Left cardiac atrium (tissue), 4 donors: Measurements from ENCODE around the gene RAPGEF2. TPM values are rescaled to one million over a fixed set of nuclear protein-coding genes. Genes with fewer than 3 reads are reported as not detected.
"Not testable (repeated sequence)": the region's sequence is repeated elsewhere in the genome, so short reads cannot be mapped to it uniquely, and the experiment has no call there.

Experiments
- ATAC-seq, 2 donors: fragments of 200-7000 bp; cut with Tn5 transposase; one replicate each; pipeline ENCODE4 v1.9.1; 2020; ENCODE audit warnings: mild to moderate bottlenecking in 2 of 2, moderate library complexity in 2 of 2
- DNase-seq: peaks from one replicate; pipeline ENCODE4 v3.0.0-alpha.2; 2020
- intact Hi-C, 2 donors: fragments of 100-400 bp; cut with DNase I; formaldehyde crosslinking; loops; one replicate each; pipeline versions ENCODE4 v1.14.1 to v1.15.1; 2022 to 2023
- total RNA-seq, 2 donors: library from RNA; stranded (reverse); fragmentation: NEBNext Ultra II Directional; extraction: Animal tissue kit (Norgen Biotek cat#: 25700); gene quantifications; one replicate each; pipeline ENCODE4 v1.2.1, GENCODE V29; 2021
- donor health status: DM: no; HTN: yes; CAD: no.
- donor health status: DM: no; HTN: yes; CAD: no; lungs with severe emphysema.
- donor health status: DM: yes; HTN: yes; CAD: no.
- donor health status: Dilated cardiomyopathy.

RAPGEF2 gene
- total RNA-seq, 2 donors from 2014 or later = 28.0 to 38.0 TPM

GRCh38 chr4:159248384-159249178 is 145.7 kb downstream of the RAPGEF2 start:
- DNase-seq = no peak
- intact Hi-C loops = no loop called here

GRCh38 chr4:159250751-159251325 is 148.0 kb downstream of the RAPGEF2 start:
- intact Hi-C loops = no loop called here
- ATAC-seq = peak; percentile 18 to 75

More at GRCh38 chr4:159248384-159249178, 145.7 kb downstream of the RAPGEF2 start:
- peak; percentile 81 to 83 for ATAC-seq

GRCh38 chr4:159251580-159251979 is 148.7 kb downstream of the RAPGEF2 start:
- intact Hi-C loops, ATAC-seq, DNase-seq: not testable (repeated sequence)

More at GRCh38 chr4:159250751-159251325, 148.0 kb downstream of the RAPGEF2 start:
- DNase-seq = no peak

GRCh38 chr4:159252491-159252890 is 149.6 kb downstream of the RAPGEF2 start:
- no peak for DNase-seq
- peak; percentile 59 to 68 for ATAC-seq
- intact Hi-C loops = no loop called here

GRCh38 chr4:159256037-159256436 is 153.2 kb downstream of the RAPGEF2 start:
- ATAC-seq (no peak), DNase-seq (no peak)
- intact Hi-C loops = no loop called here

- intact Hi-C loops = no loop called here
- ATAC-seq (no peak), DNase-seq (no peak)
These were observed 156.1 kb downstream of the RAPGEF2 start for GRCh38 chr4:159258889-159259560.

- no peak for ATAC-seq
- intact Hi-C loops = no loop called here
- no peak for DNase-seq
These were observed 161.2 kb downstream of the RAPGEF2 start for GRCh38 chr4:159264057-159264456.

GRCh38 chr4:159266981-159267868 is 164.3 kb downstream of the RAPGEF2 start:
- no peak for DNase-seq
- intact Hi-C loops = no loop called here
- ATAC-seq = peak; percentile 69 to 79

GRCh38 chr4:159267869-159268285 is 165.0 kb downstream of the RAPGEF2 start:
- peak; percentile 28 to 55 for ATAC-seq
- intact Hi-C loops = no loop called here

GRCh38 chr4:159268607-159269006 is 165.7 kb downstream of the RAPGEF2 start:
- ATAC-seq (no peak), DNase-seq (no peak)
- intact Hi-C loops = no loop called here

More at GRCh38 chr4:159267869-159268285, 165.0 kb downstream of the RAPGEF2 start:
- DNase-seq = no peak

GRCh38 chr4:159269116-159269515 is 166.2 kb downstream of the RAPGEF2 start:
- ATAC-seq (peak in 1 of 2 donors; percentile 26), DNase-seq (no peak)
- intact Hi-C loops = no loop called here

- no peak for DNase-seq
- intact Hi-C loops = no loop called here
- no peak for ATAC-seq
These were observed 167.1 kb downstream of the RAPGEF2 start for GRCh38 chr4:159269956-159270355.

- no peak for ATAC-seq
- intact Hi-C loops = no loop called here
- DNase-seq = no peak
These were observed 169.0 kb downstream of the RAPGEF2 start for GRCh38 chr4:159271856-159272255.

GRCh38 chr4:159272273-159273140 is 169.6 kb downstream of the RAPGEF2 start:
- ATAC-seq (peak in 1 of 2 donors; percentile 28), DNase-seq (no peak)
- intact Hi-C loops = no loop called here

- intact Hi-C loops = no loop called here
- ATAC-seq (peak; percentile 35 to 53), DNase-seq (no peak)
These were observed 170.2 kb downstream of the RAPGEF2 start for GRCh38 chr4:159273141-159273438.

- intact Hi-C loops = no loop called here
- DNase-seq (no peak), ATAC-seq (no peak)
These were observed 171.0 kb downstream of the RAPGEF2 start for GRCh38 chr4:159273841-159274240.

- DNase-seq (no peak), ATAC-seq (peak in 1 of 2 donors; percentile 44)
- intact Hi-C loops = no loop called here
These were observed 175.5 kb downstream of the RAPGEF2 start for GRCh38 chr4:159278399-159278798.

- intact Hi-C loops = no loop called here
- peak; percentile 33 to 70 for ATAC-seq
- DNase-seq = no peak
These were observed 176.2 kb downstream of the RAPGEF2 start for GRCh38 chr4:159279084-159279483.
